Mucosa of rectum (tissue), 2 donors: ENCODE data around the gene KLF7.

Source experiments
- H3K27ac ChIP-seq, 2 donors: one replicate each; pipeline ENCODE4 v1.7.0; 2013; ENCODE audit warnings: inconsistent platforms in 2 of 2, low read depth in 2 of 2, low read length in 2 of 2
- H3K27me3 ChIP-seq, 2 donors: one replicate each; pipeline ENCODE4 v1.7.0; 2013; ENCODE audit warnings: low read length in 2 of 2; ENCODE audit not compliant: control insufficient read depth in 2 of 2, insufficient read depth in 2 of 2
- H3K36me3 ChIP-seq, 2 donors: one replicate each; pipeline ENCODE4 v1.7.0; 2013; ENCODE audit warnings: low read length in 2 of 2; ENCODE audit not compliant: control insufficient read depth in 2 of 2, insufficient read depth in 2 of 2
- H3K4me1 ChIP-seq, 2 donors: one replicate each; pipeline ENCODE4 v1.7.0; 2013; ENCODE audit warnings: low read length in 2 of 2, mild to moderate bottlenecking in 1 of 2; ENCODE audit not compliant: control insufficient read depth in 2 of 2, insufficient read depth in 2 of 2
- H3K4me3 ChIP-seq, 2 donors: one replicate each; pipeline ENCODE4 v1.7.0; 2013; ENCODE audit warnings: low read length in 2 of 2
- H3K9ac ChIP-seq, 2 donors: one replicate each; pipeline ENCODE4 v1.7.0; 2013; ENCODE audit warnings: low read length in 2 of 2, low read depth in 1 of 2, mild to moderate bottlenecking in 1 of 2
- H3K9me3 ChIP-seq, 2 donors: one replicate each; pipeline ENCODE4 v1.7.0; 2013; ENCODE audit warnings: low read length in 2 of 2; ENCODE audit not compliant: control insufficient read depth in 2 of 2
- donor health status: healthy.
- donor health status: Normal muscosa, but diverticular disease.

KLF7 gene

GRCh38 chr2:207128867-207129266 is 36.9 kb downstream of the KLF7 start:
- Histone ChIP-seq H3K9ac (no peak overlapping the region), H3K27ac (no peak overlapping the region), H3K4me3 (no peak overlapping the region), H3K36me3 (no peaks in the 10 kb centered on the region), H3K4me1 (no peaks in the 10 kb centered on the region), H3K9me3 (no peaks in the 10 kb centered on the region), H3K27me3 (no peaks in the 10 kb centered on the region)

- no peaks in the 10 kb centered on the region for H3K4me1 ChIP-seq
- no peaks in the 10 kb centered on the region for H3K27me3 ChIP-seq
- H3K9me3 ChIP-seq: no peaks in the 10 kb centered on the region
- H3K9ac ChIP-seq: no peak overlapping the region
- H3K27ac ChIP-seq: no peak overlapping the region
- no peak overlapping the region for H3K4me3 ChIP-seq
- H3K36me3 ChIP-seq: peaks cover 0 to 2% of the 10 kb centered on the region in 2 donors
Observed at GRCh38 chr2:207126724-207127308, 38.9 kb downstream of the KLF7 start.

GRCh38 chr2:207123776-207124391 is 41.9 kb downstream of the KLF7 start:
- H3K27me3 ChIP-seq: no peaks in the 10 kb centered on the region
- no peaks in the 10 kb centered on the region for H3K9me3 ChIP-seq
- H3K27ac ChIP-seq: no peak overlapping the region
- no peaks in the 10 kb centered on the region for H3K4me1 ChIP-seq
- peaks cover 0 to 2% of the 10 kb centered on the region in 2 donors for H3K36me3 ChIP-seq
- H3K9ac ChIP-seq: no peak overlapping the region
- no peak overlapping the region for H3K4me3 ChIP-seq

GRCh38 chr2:207123335-207123744 is 42.4 kb downstream of the KLF7 start:
- H3K4me3 ChIP-seq: no peak overlapping the region
- H3K27me3 ChIP-seq: no peaks in the 10 kb centered on the region
- no peak overlapping the region for H3K27ac ChIP-seq
- H3K4me1 ChIP-seq: no peaks in the 10 kb centered on the region
- no peak overlapping the region for H3K9ac ChIP-seq
- H3K9me3 ChIP-seq: no peaks in the 10 kb centered on the region
- peaks cover 0 to 2% of the 10 kb centered on the region in 2 donors for H3K36me3 ChIP-seq

- Histone ChIP-seq H3K27ac (no peak overlapping the region), H3K27me3 (no peaks in the 10 kb centered on the region), H3K9me3 (no peaks in the 10 kb centered on the region), H3K4me3 (no peak overlapping the region), H3K36me3 (peaks cover 0 to 2% of the 10 kb centered on the region in 2 donors), H3K9ac (no peak overlapping the region), H3K4me1 (no peaks in the 10 kb centered on the region)
Observed at GRCh38 chr2:207122651-207123334, 43.0 kb downstream of the KLF7 start.

- H3K9ac ChIP-seq: no peak overlapping the region
- H3K4me3 ChIP-seq: no peak overlapping the region
- no peaks in the 10 kb centered on the region for H3K9me3 ChIP-seq
- no peaks in the 10 kb centered on the region for H3K4me1 ChIP-seq
- no peaks in the 10 kb centered on the region for H3K27me3 ChIP-seq
- peaks cover 0 to 2% of the 10 kb centered on the region in 2 donors for H3K36me3 ChIP-seq
- no peak overlapping the region for H3K27ac ChIP-seq
Observed at GRCh38 chr2:207121784-207122183, 44.0 kb downstream of the KLF7 start.

- no peaks in the 10 kb centered on the region for H3K9me3 ChIP-seq
Observed at GRCh38 chr2:207119048-207119447, 46.7 kb downstream of the KLF7 start.

GRCh38 chr2:207117668-207118067 is 48.1 kb downstream of the KLF7 start:
- H3K4me1 ChIP-seq: no peaks in the 10 kb centered on the region
- H3K36me3 ChIP-seq: no peaks in the 10 kb centered on the region
- H3K9me3 ChIP-seq: no peaks in the 10 kb centered on the region
- H3K27me3 ChIP-seq: no peaks in the 10 kb centered on the region
- no peak overlapping the region for H3K27ac ChIP-seq
- no peak overlapping the region for H3K4me3 ChIP-seq
- H3K9ac ChIP-seq: no peak overlapping the region

More at GRCh38 chr2:207119048-207119447, 46.7 kb downstream of the KLF7 start:
- peaks cover 0 to 2% of the 10 kb centered on the region in 2 donors for H3K36me3 ChIP-seq
- no peaks in the 10 kb centered on the region for H3K27me3 ChIP-seq
- no peak overlapping the region for H3K9ac ChIP-seq
- H3K27ac ChIP-seq: no peak overlapping the region
- no peaks in the 10 kb centered on the region for H3K4me1 ChIP-seq
- H3K4me3 ChIP-seq: no peak overlapping the region

- no peak overlapping the region for H3K27ac ChIP-seq
- H3K4me1 ChIP-seq: no peaks in the 10 kb centered on the region
- H3K9me3 ChIP-seq: no peaks in the 10 kb centered on the region
- no peak overlapping the region for H3K4me3 ChIP-seq
- no peaks in the 10 kb centered on the region for H3K27me3 ChIP-seq
- no peak overlapping the region for H3K9ac ChIP-seq
- no peaks in the 10 kb centered on the region for H3K36me3 ChIP-seq
Observed at GRCh38 chr2:207115715-207116364, 49.9 kb downstream of the KLF7 start.

GRCh38 chr2:207113414-207113813 is 52.3 kb downstream of the KLF7 start:
- H3K9ac ChIP-seq: no peak overlapping the region
- no peaks in the 10 kb centered on the region for H3K4me1 ChIP-seq
- H3K27me3 ChIP-seq: no peaks in the 10 kb centered on the region
- H3K36me3 ChIP-seq: no peaks in the 10 kb centered on the region
- no peak overlapping the region for H3K4me3 ChIP-seq
- no peak overlapping the region for H3K27ac ChIP-seq
- H3K9me3 ChIP-seq: no peaks in the 10 kb centered on the region
